Liver (tissue), 3 donors: ENCODE results near the gene CACNB4.

Experiments
- NR2F2 ChIP-seq: IDR thresholded peaks from 2 replicates; pipeline ENCODE4 v1.6.1; 2016; ENCODE audit warnings: antibody characterized with exemption
- TF ChIP-seq, protein P1 (sequence below): fragments of 150-350 bp; IDR thresholded peaks from 2 replicates; pipeline ENCODE4 v1.5.1; 2017; ENCODE audit warnings: improper control_type of control experiment, low read depth, low read length; ENCODE audit not compliant: missing input control
- donor health status: healthy.
- donor health status: healthy.

DNA sequence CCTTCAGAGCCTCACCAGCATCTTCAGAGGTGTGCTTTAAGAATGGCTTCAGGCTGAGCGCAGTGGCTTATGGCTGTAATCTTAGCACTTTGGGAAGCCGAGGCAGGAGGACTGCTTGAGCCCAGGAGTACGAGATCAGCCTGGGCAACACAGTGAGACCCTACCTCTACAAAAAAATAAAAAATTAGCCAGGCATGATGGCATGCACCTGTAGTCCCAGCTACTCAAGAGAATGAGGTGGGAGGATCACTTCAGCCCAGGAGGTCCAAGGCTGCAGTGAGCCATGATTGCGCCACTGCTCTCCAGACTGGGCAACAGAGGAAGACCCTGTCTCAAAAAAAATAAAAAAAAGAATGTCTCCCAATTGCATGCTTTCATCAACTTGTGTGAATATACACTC lies 137.3 kb downstream of the CACNB4 start:
- TF ChIP-seq, protein P1, sequence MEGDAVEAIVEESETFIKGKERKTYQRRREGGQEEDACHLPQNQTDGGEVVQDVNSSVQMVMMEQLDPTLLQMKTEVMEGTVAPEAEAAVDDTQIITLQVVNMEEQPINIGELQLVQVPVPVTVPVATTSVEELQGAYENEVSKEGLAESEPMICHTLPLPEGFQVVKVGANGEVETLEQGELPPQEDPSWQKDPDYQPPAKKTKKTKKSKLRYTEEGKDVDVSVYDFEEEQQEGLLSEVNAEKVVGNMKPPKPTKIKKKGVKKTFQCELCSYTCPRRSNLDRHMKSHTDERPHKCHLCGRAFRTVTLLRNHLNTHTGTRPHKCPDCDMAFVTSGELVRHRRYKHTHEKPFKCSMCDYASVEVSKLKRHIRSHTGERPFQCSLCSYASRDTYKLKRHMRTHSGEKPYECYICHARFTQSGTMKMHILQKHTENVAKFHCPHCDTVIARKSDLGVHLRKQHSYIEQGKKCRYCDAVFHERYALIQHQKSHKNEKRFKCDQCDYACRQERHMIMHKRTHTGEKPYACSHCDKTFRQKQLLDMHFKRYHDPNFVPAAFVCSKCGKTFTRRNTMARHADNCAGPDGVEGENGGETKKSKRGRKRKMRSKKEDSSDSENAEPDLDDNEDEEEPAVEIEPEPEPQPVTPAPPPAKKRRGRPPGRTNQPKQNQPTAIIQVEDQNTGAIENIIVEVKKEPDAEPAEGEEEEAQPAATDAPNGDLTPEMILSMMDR: no peak
- TF ChIP-seq NR2F2: no peak
